OCI-LY7 (cell line): ENCODE results near the gene P2RY14.

ENCODE experiments used
- CTCF ChIP-seq: fragments of 200-600 bp; sonication (generic); conservative IDR thresholded peaks from 2 replicates; pipeline ENCODE4 v1.5.1; 2014; ENCODE audit warnings: mild to moderate bottlenecking, antibody characterized with exemption, low read length, moderate library complexity, mixed read lengths
- EZH2phosphoT487 ChIP-seq: fragments of 200-600 bp; sonication (generic); IDR thresholded peaks from 2 replicates; pipeline ENCODE4 v1.6.1; 2018; ENCODE audit warnings: low read depth, borderline replicate concordance, mild to moderate bottlenecking, mixed run types, antibody characterized with exemption, low read length, moderate library complexity, mixed read lengths

- TF ChIP-seq CTCF (no peak), EZH2phosphoT487 (no peak)
Observed at GRCh38 chr3:151205482-151205881, 72.9 kb downstream of the P2RY14 start.
